Astrocyte of the hippocampus (primary cell): ENCODE results near the gene RAPGEF3.

Source experiments
- DNase-seq: peaks from one replicate; pipeline ENCODE4 v3.0.0; 2011; ENCODE audit warnings: low read depth, low spot score

The RAPGEF3 gene

DNA sequence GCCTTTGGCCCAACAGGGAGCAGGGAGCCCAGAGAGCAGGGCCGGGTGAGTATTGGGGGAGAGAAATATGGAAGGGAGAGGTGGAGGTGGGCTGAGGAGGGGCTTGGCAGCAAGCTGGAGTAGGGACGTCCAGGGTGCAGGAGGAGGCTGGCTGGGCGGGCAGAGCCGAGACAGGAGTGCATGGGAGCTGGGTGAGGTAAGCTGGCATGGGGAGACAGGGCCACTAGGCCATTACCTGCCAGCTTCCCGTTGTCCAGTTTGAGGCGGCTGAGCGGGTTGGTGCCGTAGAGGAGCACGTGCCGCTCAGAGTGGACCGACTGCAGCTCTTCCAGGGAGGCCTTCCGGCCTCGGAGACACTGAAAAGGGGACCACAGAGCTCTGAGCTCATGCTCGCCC, 32.7 kb upstream of the RAPGEF3 start:
- DNase-seq, result no peak

DNA sequence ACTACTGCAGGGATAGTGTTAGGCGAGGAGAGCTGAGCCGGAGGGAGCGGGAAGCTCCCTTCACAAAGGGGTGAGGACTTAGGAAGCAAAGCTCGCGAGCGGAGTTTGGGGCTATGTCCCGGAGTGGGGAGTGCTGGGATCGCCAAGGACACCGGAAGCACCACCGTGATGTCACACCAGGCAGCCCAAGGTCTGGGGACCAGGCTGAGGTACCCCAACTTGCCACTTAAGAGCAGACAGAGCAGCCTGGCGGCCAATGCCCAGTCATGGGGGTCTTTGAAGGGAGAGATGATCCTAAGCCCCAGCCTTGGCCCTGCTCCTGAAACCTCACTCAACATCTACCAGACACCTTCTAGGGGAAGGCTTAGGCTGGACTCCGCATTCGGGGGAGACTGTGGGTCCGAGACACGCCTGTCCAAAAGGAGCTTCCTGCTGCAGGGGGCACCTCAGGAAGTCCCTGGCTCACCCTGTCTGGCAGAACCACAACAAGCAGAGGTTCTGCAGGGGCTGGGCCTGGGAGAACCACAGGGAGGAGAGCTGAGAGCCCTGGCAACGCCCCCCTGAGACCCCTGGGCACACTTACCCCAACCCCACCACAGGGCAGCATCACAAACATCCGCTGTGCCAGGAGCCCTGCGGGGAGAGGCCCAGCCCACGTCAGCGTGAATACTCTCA, 32.1 kb upstream of the RAPGEF3 start:
- DNase-seq, result no peak

DNA sequence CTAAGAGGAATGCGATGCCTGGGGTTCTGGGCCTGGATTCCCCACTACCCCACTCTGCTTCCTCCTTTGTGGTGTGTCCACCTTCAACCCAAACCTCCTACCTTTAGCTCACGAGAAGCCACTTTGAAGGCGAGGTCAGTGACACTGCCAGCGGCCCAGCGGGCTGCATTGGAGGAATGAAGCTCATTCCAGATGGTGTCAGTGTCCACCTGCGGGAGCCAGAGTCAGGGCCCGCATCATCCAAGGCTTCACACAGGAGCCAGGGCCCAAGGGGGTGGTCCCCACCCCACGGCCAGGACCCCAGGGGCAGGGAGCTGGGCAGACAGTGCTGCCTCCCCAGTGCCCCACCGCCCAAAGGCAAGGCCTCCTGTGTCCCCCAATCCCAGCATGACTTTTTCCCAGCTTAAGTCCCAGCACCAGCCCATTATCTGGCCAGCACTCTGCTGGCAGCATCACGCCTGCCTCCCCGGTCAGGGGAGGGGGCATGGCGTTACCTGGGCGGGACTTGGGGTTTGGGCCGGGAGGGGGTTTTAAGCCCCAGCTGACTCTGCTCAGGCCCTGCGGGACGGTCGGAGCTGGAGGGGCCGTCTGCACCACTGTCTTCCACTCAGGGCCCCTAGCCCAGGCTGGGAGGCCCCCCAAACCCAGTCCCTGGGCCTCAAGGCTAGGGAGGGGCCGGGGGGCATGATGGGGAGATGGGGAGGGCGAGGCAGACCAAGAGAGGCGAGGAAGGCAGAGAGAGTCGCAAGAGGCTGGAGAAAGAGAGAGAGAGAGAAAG, 31.2 kb upstream of the RAPGEF3 start:
- no peak for DNase-seq

DNA sequence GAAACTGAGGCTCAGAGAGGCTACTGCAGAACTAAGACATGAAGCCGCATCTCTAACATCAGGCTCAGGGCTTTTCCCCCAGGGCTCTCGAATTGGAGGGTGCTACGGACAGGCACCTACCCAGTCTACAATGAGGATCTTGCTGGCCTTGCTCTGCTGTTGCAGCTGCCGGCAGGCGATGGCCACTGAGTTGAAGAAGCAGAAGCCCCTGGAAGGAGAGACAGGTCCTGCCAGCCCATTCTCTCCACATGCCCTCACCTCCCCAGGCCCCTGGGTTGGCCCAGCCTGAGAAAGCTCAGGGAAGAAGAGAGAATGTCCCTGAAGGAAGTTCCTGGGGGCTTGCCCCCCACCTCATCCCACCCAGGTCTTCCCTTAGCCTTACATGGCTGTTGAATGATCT, 30.5 kb upstream of the RAPGEF3 start:
- no peak for DNase-seq

DNA sequence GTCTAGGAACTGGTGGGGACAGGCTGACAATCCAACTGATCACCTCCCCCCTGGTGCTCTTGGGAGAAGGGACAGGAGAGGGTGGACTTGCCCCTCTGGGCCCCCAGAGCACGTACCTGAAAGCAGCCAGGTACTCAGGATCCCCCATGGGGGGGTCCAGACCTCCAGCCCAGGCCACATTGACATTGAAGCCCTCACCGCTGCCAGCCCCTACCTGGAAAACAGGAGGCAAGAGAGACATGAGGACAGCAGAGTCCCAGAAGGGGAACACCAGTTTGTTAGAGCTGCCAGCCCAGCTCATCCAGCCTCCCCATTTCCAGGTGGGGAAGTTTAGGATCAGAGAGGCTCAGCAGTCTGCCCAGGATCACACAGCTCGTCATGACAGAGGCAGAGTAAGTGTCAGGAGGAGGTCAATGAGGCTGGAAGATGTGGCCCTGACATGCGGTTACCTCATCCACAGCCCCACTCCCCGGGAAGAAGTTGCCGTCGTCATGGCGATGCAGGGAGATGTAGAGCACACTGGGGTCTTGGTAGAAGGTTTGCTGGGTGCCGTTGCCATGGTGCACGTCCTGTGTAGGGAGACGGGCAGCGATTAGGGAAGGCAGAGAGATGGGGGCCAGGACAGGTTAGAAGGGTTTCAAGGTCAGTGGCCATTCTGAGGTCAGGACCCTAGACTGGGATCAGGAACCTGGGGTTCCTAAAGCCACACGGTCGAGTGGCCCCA, 29.1 kb upstream of the RAPGEF3 start:
- DNase-seq, result no peak

DNA sequence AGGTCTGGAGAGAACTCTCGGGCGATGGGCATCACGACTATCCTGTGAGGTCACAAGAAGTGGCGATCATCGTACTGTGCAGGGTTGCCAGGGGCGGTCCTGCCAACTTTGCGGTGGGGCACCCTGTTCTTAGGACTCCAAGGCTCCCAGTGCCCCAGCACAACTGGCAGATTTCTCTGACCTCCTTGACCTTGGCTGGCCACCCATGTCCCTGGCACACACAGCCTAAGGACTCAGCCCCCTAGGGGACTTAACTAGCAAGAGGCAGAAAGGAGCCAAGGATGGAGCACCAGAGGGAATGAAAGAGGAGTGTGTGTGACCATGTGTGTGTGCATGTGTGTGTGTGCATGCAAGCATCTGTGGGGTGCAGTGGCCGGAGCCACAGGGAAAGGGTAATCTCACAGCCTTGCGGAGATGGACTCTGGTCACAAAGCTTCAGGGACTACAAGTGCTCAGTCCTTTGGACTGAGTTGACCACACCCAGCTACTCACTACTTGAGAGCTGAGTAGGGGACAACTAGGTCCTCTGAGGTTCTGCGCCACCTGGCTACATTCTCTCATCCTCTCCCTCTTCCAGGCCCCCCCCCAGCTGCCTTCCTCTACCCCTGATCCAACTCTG, 28.1 kb upstream of the RAPGEF3 start:
- DNase-seq, result no peak

DNA sequence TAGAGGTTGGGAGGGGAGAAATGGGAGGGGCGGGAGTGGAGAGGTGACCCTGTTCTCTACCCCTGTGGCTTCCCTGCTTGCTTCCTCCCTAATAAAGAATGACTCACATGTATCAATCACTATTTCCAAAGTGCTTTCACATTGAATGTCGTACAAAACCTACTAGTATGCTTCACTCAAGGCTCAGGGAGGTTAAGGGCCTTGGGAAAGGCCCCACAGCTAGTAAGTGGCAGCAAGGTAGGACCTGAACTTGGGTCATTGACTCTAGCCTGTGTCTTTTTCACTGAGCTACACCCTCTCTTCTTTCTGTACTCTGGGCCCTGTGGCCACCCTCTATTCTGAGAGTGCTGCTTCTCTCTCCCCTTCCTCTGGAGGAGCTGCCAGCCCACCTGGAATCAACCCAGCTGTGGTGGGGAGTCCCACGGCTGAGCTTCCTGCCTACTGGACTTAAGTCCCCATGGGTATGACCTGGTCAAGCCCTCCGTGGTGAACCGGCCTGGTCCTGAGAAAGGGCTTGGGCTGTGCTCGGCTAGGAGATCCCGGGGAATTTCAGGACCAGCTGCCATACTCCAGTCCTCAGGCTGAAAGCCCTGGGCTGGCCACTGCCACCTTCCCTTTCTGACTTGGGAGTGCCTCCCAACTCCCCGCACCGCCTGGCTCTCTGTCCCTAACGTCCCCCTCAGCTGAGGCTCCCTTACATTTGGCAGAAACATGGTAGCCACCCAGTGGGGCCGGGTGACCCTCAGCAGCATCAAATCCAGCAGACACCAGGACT, 27.4 kb upstream of the RAPGEF3 start:
- no peak for DNase-seq

DNA sequence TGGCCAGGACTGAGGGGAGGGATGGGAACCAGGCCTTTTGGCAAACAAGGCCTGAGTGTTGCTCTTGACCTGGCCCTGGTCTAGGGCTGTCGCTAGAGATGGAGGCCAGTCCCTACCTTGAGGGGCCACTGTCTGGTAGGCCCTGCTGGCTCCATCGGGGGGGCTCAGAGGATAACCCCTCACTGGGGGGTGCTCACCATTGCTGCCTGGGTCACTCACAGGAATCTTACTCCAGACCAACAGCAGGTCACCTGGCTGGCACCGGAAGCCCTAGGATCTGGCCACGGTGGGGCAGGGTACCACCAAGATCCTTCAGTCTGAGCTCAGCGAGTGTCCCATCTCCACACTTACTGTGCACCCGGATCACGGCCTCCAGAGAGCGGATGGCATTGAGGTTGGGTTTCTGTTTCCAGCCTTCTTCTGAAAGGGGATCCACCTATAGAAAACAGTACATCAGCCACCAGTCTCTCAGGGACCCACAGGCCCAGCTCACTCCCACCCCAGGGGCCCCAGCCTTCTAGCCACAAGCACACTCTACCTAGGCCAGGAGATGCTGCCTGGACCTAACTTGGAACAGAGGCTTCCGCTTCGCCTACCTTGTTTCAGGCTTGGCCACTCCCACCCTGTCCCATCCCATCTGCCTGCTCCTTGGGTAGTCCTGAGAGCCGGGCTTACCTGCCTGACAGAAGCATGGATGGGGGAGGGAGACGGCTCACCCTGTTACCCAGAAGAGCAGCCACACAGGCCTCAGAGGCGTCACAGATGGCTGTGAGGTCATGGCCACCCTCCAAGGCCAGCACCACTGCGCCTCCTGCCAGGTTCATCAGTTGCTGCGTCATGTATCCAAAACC, 26.6 kb upstream of the RAPGEF3 start:
- no peak for DNase-seq

DNA sequence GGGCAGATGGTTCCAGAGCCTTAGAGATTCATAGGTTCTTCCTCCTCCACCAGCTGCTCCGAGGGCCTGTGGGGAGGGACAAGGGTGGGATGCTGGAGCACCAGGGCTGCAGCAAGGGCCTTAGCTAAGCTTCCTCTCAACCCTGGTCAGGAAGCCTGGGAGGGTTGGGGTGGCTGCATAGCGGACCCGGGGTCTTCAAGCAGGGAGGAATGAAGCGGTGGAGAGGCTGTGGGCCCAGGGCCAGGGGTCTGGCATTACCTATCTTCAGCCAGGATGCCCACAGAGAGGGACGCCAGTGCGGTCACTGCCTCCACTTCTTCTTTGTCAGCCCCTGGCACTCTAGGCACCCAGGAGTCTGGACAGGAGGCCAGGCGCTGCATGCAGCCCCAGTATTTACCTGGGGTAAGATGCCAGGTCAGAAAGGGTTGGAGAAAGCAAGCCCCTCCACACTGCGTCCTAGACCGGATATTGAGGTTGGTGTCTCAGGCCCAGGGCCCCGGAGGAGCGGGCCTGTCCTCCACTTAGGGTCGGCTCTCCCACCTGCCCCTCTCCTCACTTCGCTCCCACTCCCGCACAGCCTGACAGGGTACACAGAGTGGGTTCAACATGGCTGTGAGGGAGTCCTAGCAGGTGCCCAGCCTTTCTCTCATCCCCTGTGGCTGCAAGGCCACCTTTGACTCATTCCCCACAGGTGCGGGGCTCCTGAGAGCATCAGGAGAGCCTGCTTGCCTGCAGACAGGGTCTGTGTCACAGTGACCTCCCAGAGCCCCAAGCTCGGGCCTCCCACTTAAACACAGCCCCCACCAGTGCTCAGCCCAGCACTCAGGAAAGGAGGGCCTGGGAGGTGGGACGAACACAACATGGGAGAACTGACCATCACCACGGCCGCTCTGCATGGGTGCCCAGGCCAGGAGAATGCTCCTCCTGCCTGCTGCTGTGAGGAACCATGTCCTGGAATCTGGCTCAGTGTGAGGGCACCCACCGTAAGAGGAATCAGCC, 25.4 kb upstream of the RAPGEF3 start:
- no peak for DNase-seq

DNA sequence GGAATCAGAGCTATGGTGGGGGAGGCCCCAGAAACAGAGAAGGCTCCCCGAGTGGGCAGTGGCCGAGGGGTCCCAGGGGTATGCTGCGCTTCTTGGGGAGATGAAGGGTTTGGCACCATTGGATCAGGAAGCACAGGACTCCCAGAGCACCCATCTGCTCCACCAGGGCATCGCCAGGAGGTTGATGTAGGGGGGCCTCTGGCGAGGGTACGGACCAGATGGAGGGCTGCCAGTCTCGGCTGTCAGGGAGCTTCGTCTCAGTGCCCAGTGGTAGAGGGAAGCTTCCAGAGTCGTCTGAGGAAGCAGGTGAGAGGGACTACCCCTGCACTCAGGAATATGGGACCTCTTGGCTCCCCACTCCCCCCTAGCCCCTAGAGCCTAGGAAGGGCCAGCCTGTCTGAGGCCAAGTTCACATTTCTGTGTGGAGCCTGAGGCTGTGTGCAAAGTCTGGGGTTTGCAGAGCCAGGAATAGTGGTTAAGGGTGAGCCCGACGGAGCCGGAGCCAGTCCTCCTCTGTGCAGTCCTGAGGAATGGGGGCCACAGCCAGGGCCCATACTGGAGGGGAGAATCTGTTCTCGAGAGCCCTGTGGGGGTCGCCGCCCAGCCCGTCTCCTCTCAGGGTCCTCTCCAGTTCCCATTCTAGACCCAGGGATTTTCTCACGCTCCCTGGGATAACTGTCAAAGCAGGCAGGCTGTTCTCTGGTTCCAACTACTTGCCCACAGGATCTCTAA, 24.5 kb upstream of the RAPGEF3 start:
- no peak for DNase-seq

DNA sequence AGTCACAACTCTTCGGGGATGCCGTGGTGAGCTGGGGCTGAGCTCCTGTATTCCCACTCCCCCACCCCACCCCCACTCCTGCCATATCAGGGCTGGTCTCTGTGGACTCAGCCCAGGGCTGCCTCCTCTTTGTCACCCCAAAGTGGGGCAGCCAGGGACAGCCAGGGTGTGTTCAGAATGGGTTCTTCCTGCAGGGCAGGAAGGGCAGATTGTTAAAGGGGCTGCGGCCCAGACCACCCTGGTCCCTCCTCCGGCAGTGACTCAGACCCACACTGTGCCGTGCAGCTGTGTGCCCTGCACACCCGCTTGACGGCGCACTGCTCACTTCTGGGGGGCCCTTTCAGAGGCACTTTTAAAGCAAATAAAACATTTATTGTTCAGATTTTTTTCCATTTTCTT, 23.7 kb upstream of the RAPGEF3 start:
- DNase-seq, result no peak

DNA sequence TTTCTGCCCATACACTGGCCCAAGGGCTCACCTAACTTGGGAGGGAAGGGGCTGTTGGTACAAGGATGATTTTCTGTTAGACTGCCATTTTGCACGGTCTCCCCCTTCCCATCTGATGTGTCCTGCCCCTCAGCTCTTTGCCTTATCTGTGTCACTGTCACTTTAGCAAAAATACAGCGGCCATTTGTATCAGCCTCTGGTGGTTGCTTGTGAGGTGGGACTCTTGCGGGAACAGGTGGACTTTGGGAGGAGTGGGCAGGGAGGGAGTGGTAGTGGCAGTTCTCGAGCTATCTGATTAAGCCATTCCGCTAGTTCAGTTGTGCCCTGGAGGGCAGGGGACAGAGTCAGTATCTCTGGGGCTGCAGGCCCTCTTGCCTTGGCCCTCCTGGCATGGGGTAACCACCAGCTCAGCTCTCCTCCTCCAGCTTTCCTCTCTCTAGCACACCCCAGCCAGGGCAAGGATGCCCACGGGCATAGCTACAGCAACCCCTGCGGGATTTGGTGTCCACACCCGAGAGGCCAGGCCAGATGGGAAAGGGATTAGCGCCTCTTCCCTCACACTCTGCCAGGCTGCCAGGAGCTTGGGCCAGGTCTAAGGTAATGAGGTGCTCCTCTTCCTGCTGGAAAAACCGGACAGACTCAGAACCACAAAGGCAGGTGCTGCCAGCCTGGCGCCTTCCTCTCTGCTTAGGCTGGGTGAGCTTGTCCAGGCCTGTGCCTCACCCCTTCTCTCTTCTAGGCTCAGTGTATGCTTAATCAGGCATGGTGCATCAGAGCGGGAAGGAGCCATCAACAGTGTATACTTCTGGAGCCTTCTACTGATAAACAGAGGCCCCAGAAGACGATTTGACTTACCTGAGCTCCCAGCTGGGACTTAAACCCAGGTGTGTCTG, 23.0 kb upstream of the RAPGEF3 start:
- no peak for DNase-seq

DNA sequence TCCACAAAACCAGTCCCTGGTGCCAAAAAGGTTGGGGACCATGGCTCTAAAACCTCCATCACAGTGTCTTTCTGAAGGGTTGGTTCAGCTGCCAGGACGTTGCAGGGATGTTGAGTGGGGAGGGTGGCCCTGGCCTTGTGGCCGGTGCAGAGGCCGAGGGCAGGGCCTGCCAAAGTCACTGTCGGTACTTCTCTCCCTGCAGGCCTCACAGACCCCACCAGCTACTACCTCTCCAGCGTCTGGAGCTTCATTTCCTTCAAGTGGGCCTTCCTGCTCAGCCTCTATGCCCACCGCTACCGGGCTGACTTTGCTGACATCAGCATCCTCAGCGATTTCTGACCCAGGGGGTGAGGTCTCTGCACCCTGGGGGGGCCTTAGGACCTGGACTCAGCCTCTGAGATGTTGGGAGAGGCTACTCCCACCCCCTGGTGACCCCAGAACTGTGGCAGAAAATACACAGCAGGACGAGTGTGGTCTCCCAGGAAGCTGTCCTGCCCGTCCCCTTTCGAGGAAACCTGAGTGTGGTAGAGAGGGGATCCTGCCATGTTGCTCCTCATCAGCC, 21.3 kb upstream of the RAPGEF3 start:
- DNase-seq, result no peak

DNA sequence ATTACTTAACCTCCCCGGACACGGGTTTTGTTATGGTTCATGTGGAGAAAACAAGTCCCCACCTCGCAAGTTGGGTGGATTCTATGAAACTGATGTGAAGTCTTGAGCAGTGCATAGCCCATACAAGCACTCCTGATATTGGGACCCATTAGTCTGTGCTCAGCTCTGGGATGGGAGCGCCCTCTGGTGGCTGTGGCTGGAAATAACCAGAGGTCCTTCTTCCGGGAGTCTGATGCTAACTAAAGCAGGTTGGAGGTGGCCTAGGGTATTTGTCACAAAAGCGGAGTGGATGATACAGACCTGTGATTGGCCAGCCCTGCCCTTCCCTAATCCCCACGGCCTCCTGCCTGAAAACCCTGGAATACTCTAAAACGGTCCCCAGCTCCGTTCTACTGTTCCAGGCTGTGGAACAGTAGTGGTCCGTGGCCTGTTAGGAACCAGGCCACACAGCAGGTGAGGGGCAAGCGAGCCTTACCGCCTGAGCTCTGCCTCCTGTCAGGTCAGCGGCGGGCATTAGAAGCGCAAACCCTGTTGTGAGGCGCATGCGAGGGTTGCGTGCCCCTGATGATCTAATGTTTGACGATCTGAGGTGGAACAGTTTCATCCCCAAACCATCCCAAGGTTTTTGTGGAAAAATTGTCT, 20.7 kb upstream of the RAPGEF3 start:
- DNase-seq, result peak; percentile 92

DNA sequence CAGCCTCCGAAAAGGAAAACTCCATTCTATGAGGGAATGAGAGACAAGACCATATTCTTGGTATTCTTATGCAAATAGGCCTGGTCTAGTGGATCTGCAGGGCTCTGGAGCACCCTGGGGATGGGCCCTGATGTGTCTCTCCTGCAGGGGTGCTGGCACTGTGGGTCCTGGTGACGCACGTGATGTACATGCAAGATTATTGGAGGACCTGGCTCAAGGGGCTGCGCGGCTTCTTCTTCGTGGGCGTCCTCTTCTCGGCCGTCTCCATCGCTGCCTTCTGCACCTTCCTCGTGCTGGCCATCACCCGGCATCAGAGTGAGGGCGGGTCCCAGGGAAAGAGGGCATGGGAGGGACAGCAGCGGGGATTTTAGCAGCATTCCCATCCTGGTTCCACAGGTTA, 20.2 kb upstream of the RAPGEF3 start:
- no peak for DNase-seq

DNA sequence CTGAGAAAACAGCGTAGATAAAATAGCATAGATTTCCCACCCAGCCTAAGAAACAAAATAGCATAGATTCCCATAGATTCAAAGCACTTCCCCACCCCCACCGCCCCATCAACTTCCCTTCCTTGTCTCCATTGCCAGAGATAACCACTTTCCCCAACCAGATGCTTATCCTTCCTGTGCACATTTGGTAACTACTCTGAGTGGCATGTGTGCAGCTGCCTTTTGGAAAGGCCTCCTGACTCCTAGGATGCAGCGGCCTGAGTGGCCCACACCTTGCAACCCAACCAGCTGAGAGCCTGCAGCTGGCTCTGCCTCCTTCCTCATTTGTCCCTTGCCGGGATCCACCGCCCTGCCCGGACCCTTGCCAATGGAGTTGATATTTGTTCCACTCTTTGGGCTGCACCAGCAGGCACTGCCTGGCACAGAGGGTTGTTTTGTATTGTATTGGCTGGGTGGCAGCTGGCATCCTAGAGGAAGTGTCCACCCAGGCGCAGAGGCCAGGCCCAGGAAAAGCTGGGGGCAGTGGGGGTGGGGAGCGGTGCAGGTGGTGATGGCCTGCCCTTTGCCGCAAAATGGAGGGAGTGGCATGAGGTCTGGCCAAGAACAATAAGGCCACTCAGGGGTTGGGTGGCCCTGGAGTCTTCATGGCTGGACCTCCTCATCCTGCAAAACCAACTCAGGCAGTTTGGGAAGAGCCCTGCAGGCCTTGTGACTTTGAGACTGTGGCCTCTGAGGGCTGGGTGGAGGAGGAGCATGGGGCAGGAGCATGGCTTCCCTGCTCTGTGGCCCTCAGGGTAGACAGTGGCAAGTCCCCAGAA, 19.3 kb upstream of the RAPGEF3 start:
- DNase-seq, result no peak
